Activated CD8-positive, alpha-beta T cell treated with anti-CD3 and anti-CD28 coated beads for 36 hours (primary cell): ENCODE results near the gene UQCC5. TPM values are rescaled to one million over a fixed set of nuclear protein-coding genes. Genes with fewer than 3 reads are reported as not detected.

Experiments
- ATAC-seq: fragments of 200-7000 bp; cut with Tn5 transposase; one replicate; pipeline ENCODE4 v1.10.0; 2021; ENCODE audit warnings: mild to moderate bottlenecking, moderate library complexity
- CTCF ChIA-PET: fragments of 350-600 bp; sonication (Branson Sonifier 250); formaldehyde crosslinking; loops from one replicate; lab custom pipeline; 2021; ENCODE audit warnings: antibody characterized with exemption; lab: Charles Lee
- POLR2A ChIA-PET: fragments of 350-600 bp; sonication (Branson Sonifier 250); formaldehyde crosslinking; loops from one replicate; lab custom pipeline; 2021; ENCODE audit warnings: antibody characterized with exemption; lab: Charles Lee
- DNase-seq: peaks from one replicate; pipeline ENCODE4 v3.0.0-alpha.2; 2020
- H3K27ac Mint-ChIP-seq: one replicate; pipeline ENCODE4 v1.8.0; 2021; ENCODE audit warnings: mild to moderate bottlenecking, mixed read lengths
- H3K27me3 Mint-ChIP-seq: one replicate; pipeline ENCODE4 v1.8.0; 2021; ENCODE audit warnings: mixed read lengths
- H3K36me3 Mint-ChIP-seq: one replicate; pipeline ENCODE4 v1.8.0; 2021; ENCODE audit warnings: low read depth, mixed read lengths
- H3K4me1 Mint-ChIP-seq: one replicate; pipeline ENCODE4 v1.8.0; 2021; ENCODE audit warnings: low read depth, mixed read lengths
- H3K4me3 Mint-ChIP-seq: one replicate; pipeline ENCODE4 v1.8.0; 2021; ENCODE audit warnings: mild to moderate bottlenecking, moderate library complexity, mixed read lengths
- H3K9me3 Mint-ChIP-seq: one replicate; pipeline ENCODE4 v1.8.0; 2021; ENCODE audit warnings: mixed read lengths
- CTCF ChIP-seq: fragments of 200-600 bp; IDR thresholded peaks from one replicate; pipeline ENCODE4 v1.8.0; 2022; ENCODE audit warnings: antibody characterized with exemption, mild to moderate bottlenecking
- intact Hi-C: fragments of 100-400 bp; cut with micrococcal nuclease; formaldehyde crosslinking; loops from one replicate; pipeline ENCODE4 v1.10.0; 2022
- total RNA-seq, 2 experiments: library from RNA; stranded (reverse); gene quantifications; one replicate each; pipeline ENCODE4 v1.2.3, GENCODE V29; 2021

Gene UQCC5
- total RNA-seq, 2 experiments from 2014 or later, result 14.0 to 20.5 TPM

- no peak for ATAC-seq
- Mint-ChIP-seq H3K4me3 (no peak overlapping the region), H3K27ac (no peak overlapping the region), H3K9me3 (no peaks in the 10 kb centered on the region), H3K36me3 (peaks cover 5% of the 10 kb centered on the region), H3K27me3 (no peaks in the 10 kb centered on the region), H3K4me1 (no peaks in the 10 kb centered on the region)
- CTCF ChIA-PET, result interaction anchor here (1.1 kb wide), 1 partner anchor 25 kb away, joined by 3 read pairs; the partner anchor contains the start of gene STAB1
- DNase-seq, result no peak
- POLR2A ChIA-PET, result interaction anchor here (1.1 kb wide), 1 partner anchor 8 kb away, joined by 3 read pairs; no protein-coding TSS in a partner anchor
- TF ChIP-seq CTCF, result no peak
- intact Hi-C loops, result no loop called here
These were observed 16.8 kb upstream of the UQCC5 start for GRCh38 chr3:52519445-52520140.

GRCh38 chr3:52520141-52520667 lies 16.2 kb upstream of the UQCC5 start:
- H3K36me3 Mint-ChIP-seq, result peaks cover 5% of the 10 kb centered on the region
- H3K4me1 Mint-ChIP-seq, result no peaks in the 10 kb centered on the region
- TF ChIP-seq CTCF, result no peak
- no peak for ATAC-seq
- ChIA-PET POLR2A (interaction anchor here (1.1 kb wide), 1 partner anchor 9 kb away, joined by 3 read pairs; no protein-coding TSS in a partner anchor), CTCF (interaction anchor here (1.1 to 1.5 kb wide), 2 partner anchors 23 to 26 kb away, joined by 3 read pairs; partner anchors contain the start of gene STAB1)
- H3K4me3 Mint-ChIP-seq, result no peak overlapping the region
- no peaks in the 10 kb centered on the region for H3K9me3 Mint-ChIP-seq
- H3K27me3 Mint-ChIP-seq, result no peaks in the 10 kb centered on the region
- intact Hi-C loops, result no loop called here
- no peak overlapping the region for H3K27ac Mint-ChIP-seq
- DNase-seq, result no peak

GRCh38 chr3:52520716-52521487 lies 15.5 kb upstream of the UQCC5 start:
- Mint-ChIP-seq H3K4me1 (no peaks in the 10 kb centered on the region), H3K4me3 (no peak overlapping the region), H3K36me3 (peaks cover 5% of the 10 kb centered on the region), H3K9me3 (no peaks in the 10 kb centered on the region), H3K27me3 (no peaks in the 10 kb centered on the region), H3K27ac (no peak overlapping the region)
- ChIA-PET CTCF (interaction anchor here (1.5 kb wide), 1 partner anchor 22 kb away, joined by 3 read pairs; no protein-coding TSS in a partner anchor), POLR2A (interaction anchor here (1.1 kb wide), 1 partner anchor 9 kb away, joined by 3 read pairs; no protein-coding TSS in a partner anchor)
- intact Hi-C loops, result no loop called here
- no peak for TF ChIP-seq CTCF
- DNase-seq (no peak), ATAC-seq (no peak)

GRCh38 chr3:52521488-52521824 lies 14.9 kb upstream of the UQCC5 start:
- ChIA-PET POLR2A (no interaction called here), CTCF (interaction anchor here (1.5 kb wide), 1 partner anchor 21 kb away, joined by 3 read pairs; no protein-coding TSS in a partner anchor)
- ATAC-seq (no peak), DNase-seq (no peak)
- TF ChIP-seq CTCF, result no peak
- no peaks in the 10 kb centered on the region for H3K27me3 Mint-ChIP-seq
- H3K27ac Mint-ChIP-seq, result no peak overlapping the region
- no peaks in the 10 kb centered on the region for H3K9me3 Mint-ChIP-seq
- no peaks in the 10 kb centered on the region for H3K4me1 Mint-ChIP-seq
- H3K4me3 Mint-ChIP-seq, result no peak overlapping the region
- peaks cover 5% of the 10 kb centered on the region for H3K36me3 Mint-ChIP-seq
- intact Hi-C loops, result no loop called here
